HG02798 (cell line): ENCODE measurements around the gene DDIAS.
"Not testable (repeated sequence)": the region's sequence is repeated elsewhere in the genome, so short reads cannot be mapped to it uniquely, and the experiment has no call there.

Source experiments
- ATAC-seq: cut with Tn5 transposase; IDR thresholded peaks from one replicate; pipeline ENCODE4 v1.9.1; 2021; ENCODE audit warnings: mild to moderate bottlenecking; ENCODE audit not compliant: unreplicated experiment, poor library complexity

DDIAS gene

GRCh38 chr11:82889133-82890001, 12.2 kb upstream of the DDIAS start:
- no peak for ATAC-seq

- ATAC-seq = no peak
Measured at GRCh38 chr11:82890002-82890341, 11.6 kb upstream of the DDIAS start.

DNA sequence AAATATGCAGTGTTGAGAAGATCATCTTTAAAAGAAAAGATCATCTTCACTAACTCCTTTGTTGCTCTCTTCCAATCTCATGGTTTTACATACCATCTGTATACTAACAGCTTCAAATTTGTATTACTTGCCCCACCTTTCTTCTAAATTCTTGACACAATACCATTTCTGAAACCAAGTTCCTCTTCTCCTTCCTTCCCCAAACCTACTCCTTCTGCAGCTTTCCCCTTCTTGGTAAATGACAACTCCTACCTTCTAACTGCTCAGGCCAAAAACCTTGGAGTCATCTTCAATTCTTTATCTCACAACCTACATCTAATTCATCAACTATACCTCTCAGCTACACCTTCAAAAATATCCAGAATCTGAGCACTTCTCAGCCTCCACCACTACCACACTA, 10.6 kb upstream of the DDIAS start:
- ATAC-seq = no peak

DNA sequence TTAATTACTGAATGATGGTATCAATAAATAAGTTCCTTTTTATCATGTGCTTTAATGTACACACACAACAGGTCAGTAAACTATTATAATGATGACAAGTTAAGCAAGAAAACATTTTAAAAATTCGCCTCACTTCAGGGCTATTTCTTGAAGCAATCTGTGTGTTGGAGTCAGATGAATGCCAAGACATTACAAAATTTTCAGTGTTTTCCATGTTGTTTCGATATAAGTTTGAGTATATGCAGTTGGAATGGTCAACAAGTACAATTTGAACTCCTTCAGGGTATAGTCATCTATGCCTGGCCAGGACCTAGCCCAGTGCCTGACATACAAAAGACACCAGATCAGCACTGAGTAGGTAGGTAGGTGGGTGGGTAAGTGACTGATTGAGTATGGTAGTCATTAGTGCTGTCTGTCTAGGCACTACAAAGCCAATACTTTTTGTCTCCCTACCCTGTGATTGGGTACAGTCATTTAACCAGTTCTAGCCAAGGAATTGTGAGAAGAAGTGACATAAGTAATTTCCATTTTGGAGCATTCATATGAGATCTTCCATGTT, 8.8 kb upstream of the DDIAS start:
- no peak for ATAC-seq

DNA sequence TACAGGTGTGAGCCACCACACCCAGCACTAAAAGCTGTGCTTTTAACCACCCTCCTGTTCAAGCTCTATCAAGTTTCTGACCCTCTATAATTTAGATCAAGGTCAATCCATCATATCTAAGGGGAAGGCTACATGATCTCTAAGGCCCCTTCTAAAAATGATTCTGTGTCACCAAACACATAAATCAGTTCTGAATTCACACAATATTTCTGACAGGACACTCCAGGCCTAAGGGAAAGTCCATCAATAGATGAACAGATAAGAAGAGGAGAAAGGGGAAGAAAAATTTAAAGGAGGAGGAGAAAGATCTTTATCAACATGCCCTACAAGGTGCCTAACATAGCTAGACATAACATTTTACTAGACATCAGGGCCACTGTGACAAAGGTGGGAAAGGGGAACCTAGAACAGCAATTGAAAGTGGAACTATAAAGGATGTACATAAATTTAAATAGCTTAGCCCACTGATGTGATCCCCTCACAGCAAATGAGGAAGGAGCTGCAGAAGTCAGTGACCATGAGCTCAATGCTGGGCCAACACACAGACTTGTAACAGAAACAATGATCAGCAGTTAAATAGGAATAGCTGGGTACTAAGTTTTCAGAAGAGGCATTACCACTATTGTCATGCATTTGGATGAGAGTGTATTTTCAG, 6.0 kb upstream of the DDIAS start:
- ATAC-seq = peak; percentile 21

GRCh38 chr11:82896183-82896582, 5.4 kb upstream of the DDIAS start:
- ATAC-seq = no peak

DNA sequence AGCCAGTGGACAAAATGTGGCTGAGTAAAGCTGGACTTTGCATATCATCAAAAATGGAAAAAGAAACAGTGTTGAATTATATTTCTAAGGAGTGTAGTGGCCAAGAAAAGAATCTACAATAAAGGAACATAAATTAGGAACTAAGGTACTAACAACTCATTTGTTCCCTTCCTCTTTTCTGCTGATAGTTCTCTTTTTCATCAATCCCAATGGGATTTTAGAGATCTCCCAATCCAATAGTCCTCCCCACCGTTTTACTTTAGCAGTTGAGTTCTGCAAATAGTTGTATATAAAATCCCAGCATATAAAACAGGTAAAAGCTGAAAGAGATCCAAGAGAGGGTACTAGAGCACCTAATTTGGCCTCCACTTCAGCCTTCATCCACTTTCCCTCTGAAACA, 3.3 kb upstream of the DDIAS start:
- ATAC-seq = no peak

GRCh38 chr11:82899186-82899820, 2.2 kb upstream of the DDIAS start:
- ATAC-seq = no peak

DNA sequence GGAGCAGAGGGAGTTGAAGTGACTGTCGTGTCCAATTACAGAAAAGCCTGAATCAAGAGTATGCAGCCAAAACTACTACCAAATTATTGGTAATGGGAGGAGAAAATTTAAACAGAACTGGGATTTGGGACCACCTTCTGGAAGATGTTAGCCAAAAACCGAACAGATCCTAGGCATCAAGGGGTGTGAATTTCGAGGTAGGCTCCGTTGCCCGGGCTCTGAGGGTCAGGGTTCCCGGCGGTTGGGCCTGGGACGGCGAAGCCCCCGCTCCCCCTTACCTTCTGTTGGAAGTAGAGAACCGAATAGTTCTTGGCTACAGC, 1.6 kb upstream of the DDIAS start:
- no peak for ATAC-seq

GRCh38 chr11:82900277-82901164, 1.0 kb upstream of the DDIAS start, which contains the start of gene PRCP:
PRCP (minus strand) TSS chr11:82900430; CDS start chr11:82900402, 28 bp downstream.
- peak; percentile 87 for ATAC-seq

GRCh38 chr11:82901922-82902485, 468 bp downstream of the DDIAS start:
- no peak for ATAC-seq

DNA sequence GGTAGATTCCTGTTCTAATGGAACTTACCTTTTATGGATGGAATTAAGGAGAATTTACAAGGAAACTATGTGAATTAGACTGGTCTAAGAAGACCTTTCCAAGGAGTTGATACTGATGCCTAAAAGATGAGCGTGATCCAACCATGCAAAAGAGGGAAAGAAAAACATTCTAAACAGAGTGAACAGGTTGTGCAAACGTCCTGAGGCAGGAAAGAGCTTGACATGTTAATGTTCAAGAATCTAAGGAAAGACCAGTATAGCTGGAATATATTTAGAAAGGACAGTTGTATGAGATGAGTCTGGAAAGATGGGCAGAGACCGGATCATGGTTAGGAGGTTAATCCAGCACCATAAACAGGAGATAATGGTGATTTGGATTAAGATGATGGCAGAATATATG, 1.3 kb downstream of the DDIAS start:
- ATAC-seq = no peak

- no peak for ATAC-seq
Measured at GRCh38 chr11:82903843-82904586, 2.5 kb downstream of the DDIAS start.

- no peak for ATAC-seq
Measured at GRCh38 chr11:82906236-82906635, 4.7 kb downstream of the DDIAS start.

GRCh38 chr11:82906931-82907330, 5.4 kb downstream of the DDIAS start:
- ATAC-seq = no peak

GRCh38 chr11:82907371-82907770, 5.8 kb downstream of the DDIAS start:
- no peak for ATAC-seq

DNA sequence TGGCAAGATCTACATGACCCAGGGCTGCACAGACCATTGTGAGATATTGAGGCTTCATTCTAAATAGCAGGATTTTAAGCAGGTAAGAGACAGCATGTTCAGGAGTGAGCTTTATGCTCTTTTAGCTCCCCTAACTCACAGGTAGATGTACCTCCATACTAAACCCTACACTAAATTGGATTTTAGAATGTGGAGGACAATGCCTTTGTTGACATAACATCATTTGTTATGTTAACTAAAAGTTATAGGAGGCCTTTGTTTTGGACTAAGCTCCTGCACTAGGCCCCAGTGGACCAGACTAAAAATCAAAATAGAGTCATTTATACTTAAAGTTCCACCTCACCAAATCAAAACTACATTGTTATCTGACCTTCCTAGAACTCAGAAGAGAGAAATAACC, 6.8 kb downstream of the DDIAS start:
- no peak for ATAC-seq

- ATAC-seq = no peak
Measured at GRCh38 chr11:82909015-82909640, 7.6 kb downstream of the DDIAS start.

- not testable (repeated sequence) for ATAC-seq
Measured at GRCh38 chr11:82919786-82920185, 18.2 kb downstream of the DDIAS start.
